Superior temporal gyrus (tissue), 1 donor: ENCODE data around the gene ZSCAN21.

Source experiments
- DNase-seq: peaks from one replicate; pipeline ENCODE4 v3.0.0-alpha.2; 2016; ENCODE audit errors: extremely low spot score

Gene ZSCAN21

GRCh38 chr7:100075418-100075817 lies 25.8 kb downstream of the ZSCAN21 start:
- DNase-seq = no peak

- DNase-seq = no peak
These were observed 27.6 kb downstream of the ZSCAN21 start for GRCh38 chr7:100077205-100077604.

GRCh38 chr7:100079024-100079560 lies 29.5 kb downstream of the ZSCAN21 start:
- peak; percentile 91 for DNase-seq

GRCh38 chr7:100080907-100081534 lies 31.4 kb downstream of the ZSCAN21 start:
- DNase-seq = no peak

GRCh38 chr7:100081535-100082102 lies 32.0 kb downstream of the ZSCAN21 start, which contains the start of gene ZNF3:
TSS of gene ZNF3 (minus strand) at chr7:100081723. CDS start at chr7:100077357, 4,366 bp downstream.
- DNase-seq = peak; percentile 99

GRCh38 chr7:100082978-100083377 lies 33.4 kb downstream of the ZSCAN21 start:
- DNase-seq = no peak

- no peak for DNase-seq
These were observed 35.9 kb downstream of the ZSCAN21 start for GRCh38 chr7:100085515-100085914.

- DNase-seq = no peak
These were observed 37.6 kb downstream of the ZSCAN21 start for GRCh38 chr7:100087055-100087750.

GRCh38 chr7:100088095-100088620 lies 38.6 kb downstream of the ZSCAN21 start:
- DNase-seq = no peak

- peak; percentile 81 for DNase-seq
These were observed 39.3 kb downstream of the ZSCAN21 start, which contains the start of gene COPS6 for GRCh38 chr7:100088621-100089457. TSS of gene COPS6 (plus strand) at chr7:100088969. CDS start at chr7:100088991, 22 bp downstream.

- no peak for DNase-seq
These were observed 40.1 kb downstream of the ZSCAN21 start for GRCh38 chr7:100089458-100090196.

GRCh38 chr7:100090527-100091410 lies 41.2 kb downstream of the ZSCAN21 start:
- no peak for DNase-seq

GRCh38 chr7:100091411-100092181 lies 42.0 kb downstream of the ZSCAN21 start:
- DNase-seq = no peak

GRCh38 chr7:100093054-100093453 lies 43.5 kb downstream of the ZSCAN21 start:
- no peak for DNase-seq

GRCh38 chr7:100093498-100093897 lies 43.9 kb downstream of the ZSCAN21 start:
- DNase-seq = no peak

GRCh38 chr7:100093925-100094486 lies 44.4 kb downstream of the ZSCAN21 start:
- DNase-seq = no peak

GRCh38 chr7:100095289-100095688 lies 45.7 kb downstream of the ZSCAN21 start:
- no peak for DNase-seq

GRCh38 chr7:100095704-100096103 lies 46.1 kb downstream of the ZSCAN21 start:
- no peak for DNase-seq

- no peak for DNase-seq
These were observed 49.3 kb downstream of the ZSCAN21 start for GRCh38 chr7:100098913-100099312.
